Measurements from ENCODE around the gene NIM1K. TPM values are rescaled to one million over a fixed set of nuclear protein-coding genes. Genes with fewer than 3 reads are reported as not detected.
A peak's percentile ranks its signal among the peaks of the same experiment; 100 is the strongest.

Gene NIM1K
- total RNA-seq, 1 experiment from 2014 or later = 0.07 TPM

- no peak for TF ChIP-seq USF2 (CRISPR knock-in tag; IDR thresholded peaks at IDR 0.05)
- TF ChIP-seq ZNF396 (CRISPR knock-in tag; IDR thresholded peaks at IDR 0.05; ENCODE audit: borderline replicate concordance) = no peak
- no peak for TF ChIP-seq ETV6 (CRISPR knock-in tag; IDR thresholded peaks at IDR 0.05)
- TF ChIP-seq NR1H2 (CRISPR knock-in tag; IDR thresholded peaks at IDR 0.05) = no peak
- TF ChIP-seq ZNF416 (CRISPR knock-in tag; IDR thresholded peaks at IDR 0.05) = no peak
- TF ChIP-seq ATF1 (CRISPR knock-in tag; IDR thresholded peaks at IDR 0.05) = no peak
- no peak for TF ChIP-seq CREB1 (CRISPR knock-in tag; IDR thresholded peaks at IDR 0.05)
- CTCF ChIA-PET = interaction anchor here (1.9 to 3.0 kb wide), 3 partner anchors 75 to 208 kb away, joined by 10 to 31 read pairs (median 24); partner anchors contain the start of gene TMEM267
- peaks cover 16% of the 10 kb centered on the region for H3K9me3 Mint-ChIP-seq
- POLR2A ChIA-PET = no interaction called here
- peaks cover 3% of the 10 kb centered on the region; the same call in 1 of the 2 replicates for H3K27me3 Mint-ChIP-seq (ENCODE audit: low read depth)
- ATAC-seq (no peak), DNase-seq (ENCODE audit: low spot score) (no peak)
- peaks cover 37% of the 10 kb centered on the region for H3K4me1 Mint-ChIP-seq
- peaks cover 10% of the 10 kb centered on the region for H3K36me3 Mint-ChIP-seq
- peak overlapping the region; percentile 99 for H3K27ac Mint-ChIP-seq
- no peak overlapping the region for H3K4me3 Mint-ChIP-seq
These were observed 122.7 kb downstream of the NIM1K start for GRCh38 chr5:43314724-43315123.

GRCh38 chr5:43315263-43315662 is 123.2 kb downstream of the NIM1K start:
- peaks cover 16% of the 10 kb centered on the region for H3K9me3 Mint-ChIP-seq
- CTCF ChIA-PET = no interaction called here
- H3K36me3 Mint-ChIP-seq = peaks cover 10% of the 10 kb centered on the region
- H3K4me1 Mint-ChIP-seq = peaks cover 31% of the 10 kb centered on the region
- no peak for DNase-seq (ENCODE audit: low spot score)
- POLR2A ChIA-PET = no interaction called here
- TF ChIP-seq MXD4 (CRISPR knock-in tag; IDR thresholded peaks at IDR 0.05; ENCODE audit: borderline replicate concordance) = no peak
- no peak for TF ChIP-seq HMGA2 (CRISPR knock-in tag; IDR thresholded peaks at IDR 0.05)
- TF ChIP-seq ZNF121 (CRISPR knock-in tag; IDR thresholded peaks at IDR 0.05) = no peak
- TF ChIP-seq MYBL2 (CRISPR knock-in tag; IDR thresholded peaks at IDR 0.05) = no peak
- TF ChIP-seq E2F1 (CRISPR knock-in tag; IDR thresholded peaks at IDR 0.05) = no peak
- no peak for TF ChIP-seq ATF2 (CRISPR knock-in tag; IDR thresholded peaks at IDR 0.05; ENCODE audit: borderline replicate concordance, low read depth)
- TF ChIP-seq ZBTB43 (CRISPR knock-in tag; IDR thresholded peaks at IDR 0.05) = no peak
- no peak for TF ChIP-seq NFYB (CRISPR knock-in tag; conservative IDR thresholded peaks at IDR 0.05; ENCODE audit: low read depth)
- no peak for ATAC-seq
- H3K27ac Mint-ChIP-seq = no peak overlapping the region
- H3K4me3 Mint-ChIP-seq = no peak overlapping the region
- H3K27me3 Mint-ChIP-seq (ENCODE audit: low read depth) = peaks cover 3% of the 10 kb centered on the region; the same call in 1 of the 2 replicates

GRCh38 chr5:43315682-43316081 is 123.7 kb downstream of the NIM1K start:
- ATAC-seq (no peak), DNase-seq (ENCODE audit: low spot score) (no peak)
- Mint-ChIP-seq H3K27ac (no peak overlapping the region), H3K4me3 (no peak overlapping the region), H3K9me3 (peaks cover 16% of the 10 kb centered on the region), H3K36me3 (peaks cover 9% of the 10 kb centered on the region), H3K4me1 (peaks cover 29% of the 10 kb centered on the region), H3K27me3 (ENCODE audit: low read depth) (peaks cover 3% of the 10 kb centered on the region; the same call in 1 of the 2 replicates)
- CTCF ChIA-PET = no interaction called here
- POLR2A ChIA-PET = no interaction called here
- TF ChIP-seq ZNF219 (CRISPR knock-in tag; IDR thresholded peaks at IDR 0.05; ENCODE audit: borderline replicate concordance) (no peak), ARID4B (CRISPR knock-in tag; IDR thresholded peaks at IDR 0.05; ENCODE audit: borderline replicate concordance) (no peak), CREB1 (CRISPR knock-in tag; IDR thresholded peaks at IDR 0.05) (no peak), ETV6 (CRISPR knock-in tag; IDR thresholded peaks at IDR 0.05) (no peak), PREB (CRISPR knock-in tag; IDR thresholded peaks at IDR 0.05; ENCODE audit: borderline replicate concordance) (no peak), FOXP1 (CRISPR knock-in tag; IDR thresholded peaks at IDR 0.05; ENCODE audit: borderline replicate concordance) (no peak), MLX (CRISPR knock-in tag; IDR thresholded peaks at IDR 0.05) (no peak), ESRRA (CRISPR knock-in tag; IDR thresholded peaks at IDR 0.05; ENCODE audit: borderline replicate concordance) (no peak), KAT7 (CRISPR knock-in tag; IDR thresholded peaks at IDR 0.05; ENCODE audit: borderline replicate concordance) (no peak)
